GM12891 (cell line): ENCODE measurements around the gene ROBO1.

ENCODE experiments used
- DNase-seq: peaks from one replicate; pipeline ENCODE4 v3.0.0; 2011; ENCODE audit warnings: low spot score; ENCODE audit not compliant: insufficient read length
- FAIRE-seq: peaks from 2 replicates; lab custom pipeline; 2011; peaks lifted over from hg19 to GRCh38; lab: Jason Lieb, UNC
- PAX5 ChIP-seq: IDR thresholded peaks from 2 replicates; pipeline ENCODE4 v1.6.1; 2011; ENCODE audit warnings: low read length, moderate library complexity, mild to moderate bottlenecking; ENCODE audit not compliant: insufficient read depth, severe bottlenecking
- POLR2A ChIP-seq: IDR thresholded peaks from 2 replicates; pipeline ENCODE4 v1.6.1; 2011; ENCODE audit warnings: low read depth, low read length, control low read depth
- POLR2AphosphoS5 ChIP-seq: IDR thresholded peaks from 2 replicates; pipeline ENCODE4 v1.6.1; 2011; ENCODE audit warnings: low read depth, low read length, control low read depth
- POU2F2 ChIP-seq: IDR thresholded peaks from 2 replicates; pipeline ENCODE4 v1.6.1; 2011; ENCODE audit warnings: low read depth, mild to moderate bottlenecking, control low read depth, low read length, moderate library complexity
- SPI1 ChIP-seq: IDR thresholded peaks from 2 replicates; pipeline ENCODE4 v1.6.1; 2011; ENCODE audit warnings: low read depth, low read length, control low read depth
- TAF1 ChIP-seq: IDR thresholded peaks from 2 replicates; pipeline ENCODE4 v1.6.1; 2011; ENCODE audit warnings: low read depth, low read length, control low read depth

Gene ROBO1

GRCh38 chr3:79491029-79491641, 276.7 kb downstream of the ROBO1 start:
- no peak for TF ChIP-seq SPI1
- no peak for TF ChIP-seq POU2F2
- no peak for TF ChIP-seq POLR2AphosphoS5
- no peak for TF ChIP-seq POLR2A
- TF ChIP-seq TAF1 = no peak
- no peak for TF ChIP-seq PAX5
- no peak for DNase-seq
- FAIRE-seq = no peak

GRCh38 chr3:79490165-79491028, 277.4 kb downstream of the ROBO1 start:
- FAIRE-seq (no peak), DNase-seq (no peak)
- TF ChIP-seq POLR2A = no peak
- TF ChIP-seq SPI1 = no peak
- no peak for TF ChIP-seq POU2F2
- no peak for TF ChIP-seq TAF1
- TF ChIP-seq POLR2AphosphoS5 = no peak
- TF ChIP-seq PAX5 = no peak

GRCh38 chr3:79488407-79488806, 279.4 kb downstream of the ROBO1 start:
- FAIRE-seq (no peak), DNase-seq (no peak)
- TF ChIP-seq PAX5 = no peak
- no peak for TF ChIP-seq POLR2A
- TF ChIP-seq TAF1 = no peak
- TF ChIP-seq POU2F2 = no peak
- TF ChIP-seq SPI1 = no peak
- no peak for TF ChIP-seq POLR2AphosphoS5

- no peak for FAIRE-seq
- DNase-seq = no peak
- TF ChIP-seq PAX5 (no peak), POLR2A (no peak), TAF1 (no peak), POLR2AphosphoS5 (no peak), SPI1 (no peak), POU2F2 (no peak)
Measured at GRCh38 chr3:79480746-79481145, 287.1 kb downstream of the ROBO1 start.

GRCh38 chr3:79478620-79479019, 289.2 kb downstream of the ROBO1 start:
- TF ChIP-seq SPI1 = no peak
- no peak for TF ChIP-seq TAF1
- no peak for TF ChIP-seq POLR2A
- no peak for TF ChIP-seq PAX5
- TF ChIP-seq POU2F2 = no peak
- no peak for TF ChIP-seq POLR2AphosphoS5
- DNase-seq (no peak), FAIRE-seq (no peak)

GRCh38 chr3:79477242-79477641, 290.6 kb downstream of the ROBO1 start:
- TF ChIP-seq PAX5 (no peak), POLR2AphosphoS5 (no peak)
- no peak for FAIRE-seq
- DNase-seq = no peak

GRCh38 chr3:79473993-79474392, 293.8 kb downstream of the ROBO1 start:
- no peak for DNase-seq
- no peak for FAIRE-seq
- TF ChIP-seq POU2F2 (no peak), POLR2AphosphoS5 (no peak), POLR2A (no peak), SPI1 (no peak), TAF1 (no peak), PAX5 (no peak)

GRCh38 chr3:79467721-79468120, 300.1 kb downstream of the ROBO1 start:
- FAIRE-seq (no peak), DNase-seq (no peak)
- no peak for TF ChIP-seq POLR2A
- no peak for TF ChIP-seq PAX5
- TF ChIP-seq POU2F2 = no peak
- no peak for TF ChIP-seq SPI1
- TF ChIP-seq TAF1 = no peak
- TF ChIP-seq POLR2AphosphoS5 = no peak

GRCh38 chr3:79461129-79461792, 306.5 kb downstream of the ROBO1 start:
- TF ChIP-seq POLR2A = no peak
- no peak for TF ChIP-seq SPI1
- TF ChIP-seq TAF1 = no peak
- TF ChIP-seq POU2F2 = no peak
- TF ChIP-seq POLR2AphosphoS5 = no peak
- TF ChIP-seq PAX5 = no peak

GRCh38 chr3:79453600-79453999, 314.2 kb downstream of the ROBO1 start:
- FAIRE-seq = no peak
- no peak for DNase-seq

More at GRCh38 chr3:79461129-79461792, 306.5 kb downstream of the ROBO1 start:
- FAIRE-seq (no peak), DNase-seq (no peak)

More at GRCh38 chr3:79453600-79453999, 314.2 kb downstream of the ROBO1 start:
- no peak for TF ChIP-seq POLR2AphosphoS5
- no peak for TF ChIP-seq POLR2A
- TF ChIP-seq PAX5 = no peak
- no peak for TF ChIP-seq POU2F2
